GM12891 (cell line): ENCODE measurements around the gene PRRT4.

Experiments
- DNase-seq: peaks from one replicate; pipeline ENCODE4 v3.0.0; 2011; ENCODE audit warnings: low spot score; ENCODE audit not compliant: insufficient read length
- FAIRE-seq: peaks from 2 replicates; lab custom pipeline; 2011; peaks lifted over from hg19 to GRCh38; lab: Jason Lieb, UNC
- PAX5 ChIP-seq: IDR thresholded peaks from 2 replicates; pipeline ENCODE4 v1.6.1; 2011; ENCODE audit warnings: low read length, moderate library complexity, mild to moderate bottlenecking; ENCODE audit not compliant: insufficient read depth, severe bottlenecking
- POLR2A ChIP-seq: IDR thresholded peaks from 2 replicates; pipeline ENCODE4 v1.6.1; 2011; ENCODE audit warnings: low read depth, low read length, control low read depth
- POLR2AphosphoS5 ChIP-seq: IDR thresholded peaks from 2 replicates; pipeline ENCODE4 v1.6.1; 2011; ENCODE audit warnings: low read depth, low read length, control low read depth
- POU2F2 ChIP-seq: IDR thresholded peaks from 2 replicates; pipeline ENCODE4 v1.6.1; 2011; ENCODE audit warnings: low read depth, mild to moderate bottlenecking, control low read depth, low read length, moderate library complexity
- SPI1 ChIP-seq: IDR thresholded peaks from 2 replicates; pipeline ENCODE4 v1.6.1; 2011; ENCODE audit warnings: low read depth, low read length, control low read depth
- TAF1 ChIP-seq: IDR thresholded peaks from 2 replicates; pipeline ENCODE4 v1.6.1; 2011; ENCODE audit warnings: low read depth, low read length, control low read depth

PRRT4 gene

DNA sequence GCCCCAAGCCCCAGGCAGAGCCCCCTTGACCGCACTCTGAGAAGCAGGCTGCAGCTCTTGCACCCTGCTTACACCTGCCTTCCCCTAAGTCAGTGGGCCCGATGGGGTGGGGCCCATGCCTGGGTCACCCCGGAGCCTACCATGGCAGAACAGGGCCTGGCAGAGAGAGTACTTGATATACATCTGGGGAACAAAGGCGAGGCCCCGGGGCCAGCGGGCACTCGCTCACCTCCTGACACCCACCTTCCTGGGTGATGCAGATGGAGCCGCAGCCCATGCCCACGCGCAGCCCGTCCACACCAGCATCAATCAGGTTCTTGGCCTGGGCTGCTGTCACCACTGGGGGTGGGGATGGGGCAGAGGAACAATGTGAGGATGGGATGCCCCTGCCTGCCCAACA, 34.9 kb upstream of the PRRT4 start:
- TF ChIP-seq SPI1, result no peak
- no peak for TF ChIP-seq POLR2AphosphoS5
- TF ChIP-seq TAF1, result no peak
- TF ChIP-seq POU2F2, result no peak
- no peak for TF ChIP-seq PAX5
- TF ChIP-seq POLR2A, result no peak
- FAIRE-seq, result no peak
- no peak for DNase-seq

DNA sequence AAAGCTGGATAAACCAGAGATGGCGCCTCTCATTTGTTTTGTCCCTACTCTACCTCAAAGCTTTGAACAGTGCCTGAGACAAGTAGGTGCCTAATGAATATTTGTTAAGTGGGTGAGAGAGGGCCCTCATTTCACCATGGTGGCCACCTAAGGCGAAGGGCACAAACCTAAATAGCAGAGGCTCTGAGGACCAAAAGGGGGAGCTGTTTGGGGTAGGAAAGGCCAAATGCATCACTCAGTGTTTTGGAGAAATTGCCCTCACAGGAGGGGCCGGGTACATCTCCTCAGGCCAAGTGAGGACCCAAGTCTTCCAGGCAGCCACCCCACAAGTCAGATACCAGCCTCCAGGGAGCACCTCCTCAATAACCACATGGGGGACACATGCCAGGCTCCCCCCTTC, 34.3 kb upstream of the PRRT4 start:
- no peak for FAIRE-seq
- no peak for TF ChIP-seq POU2F2
- no peak for TF ChIP-seq TAF1
- no peak for TF ChIP-seq PAX5
- TF ChIP-seq POLR2AphosphoS5, result no peak
- no peak for TF ChIP-seq SPI1
- no peak for TF ChIP-seq POLR2A
- no peak for DNase-seq

DNA sequence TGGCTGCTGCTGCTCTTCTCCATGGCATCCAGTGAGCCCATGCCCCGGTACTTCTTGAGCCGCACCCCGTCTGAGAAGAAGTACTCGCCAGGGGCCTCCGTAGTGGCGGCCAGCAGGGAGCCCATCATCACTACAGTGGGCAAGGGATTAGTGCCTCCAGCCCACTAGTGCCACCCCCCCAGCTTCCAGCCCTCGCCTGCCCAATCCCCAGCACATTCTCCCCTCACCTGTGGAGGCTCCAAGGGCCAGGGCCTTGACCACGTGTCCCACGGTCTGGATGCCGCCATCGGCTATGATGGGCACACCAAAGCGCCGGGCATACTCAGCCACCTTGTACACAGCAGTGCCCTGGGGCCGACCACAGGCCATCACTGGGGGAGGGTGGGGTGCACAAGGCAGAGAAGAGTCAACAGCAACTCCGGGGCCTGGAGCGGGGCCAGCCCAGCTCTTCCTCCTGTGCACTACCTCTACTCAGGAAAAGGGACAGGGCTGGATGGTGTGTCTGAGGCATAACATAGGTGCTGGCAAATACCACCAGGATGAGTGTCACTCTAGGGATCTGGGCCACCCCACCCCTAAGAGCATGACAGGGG, 33.5 kb upstream of the PRRT4 start:
- TF ChIP-seq POLR2AphosphoS5, result no peak
- TF ChIP-seq TAF1, result no peak
- TF ChIP-seq SPI1, result no peak
- no peak for TF ChIP-seq PAX5
- no peak for TF ChIP-seq POLR2A
- no peak for TF ChIP-seq POU2F2
- FAIRE-seq (no peak), DNase-seq (no peak)

DNA sequence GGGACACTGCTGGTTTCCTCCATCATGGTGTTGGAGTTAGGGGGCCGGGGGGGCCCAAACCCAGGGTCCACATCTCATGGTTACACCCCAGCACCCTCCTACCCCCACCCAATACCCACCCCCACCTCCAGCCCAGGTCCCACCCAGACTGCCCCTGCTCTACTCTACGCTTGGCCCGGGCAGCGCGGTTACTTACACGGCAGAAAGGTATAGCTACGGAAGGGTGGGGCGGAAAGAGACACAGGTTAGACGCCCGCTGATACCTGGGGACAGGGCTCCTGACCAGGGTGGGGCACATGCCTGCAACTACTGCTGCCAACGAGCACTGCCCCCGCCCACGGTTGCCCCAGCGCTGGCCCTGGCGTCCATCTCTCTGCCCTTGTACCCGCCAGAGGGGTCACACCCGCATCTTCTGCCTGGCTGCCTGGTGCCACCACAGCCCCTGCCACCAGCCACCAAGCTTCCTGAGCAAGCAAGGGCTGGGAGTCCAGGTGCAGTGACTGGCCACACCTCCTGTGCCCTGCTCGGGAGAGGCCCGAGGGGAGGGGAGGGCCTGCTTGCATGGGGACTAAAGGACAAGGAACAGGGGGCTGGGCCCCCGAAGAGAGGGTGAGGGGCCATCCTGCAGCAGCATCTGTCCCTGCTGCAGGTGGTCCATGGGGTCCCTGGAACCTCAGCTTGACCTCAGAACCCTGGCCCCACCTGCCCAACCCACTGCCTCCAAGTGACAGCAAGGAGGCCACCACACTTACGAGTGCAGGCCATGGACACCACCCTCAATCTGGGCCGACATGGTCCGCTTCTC, 32.2 kb upstream of the PRRT4 start:
- TF ChIP-seq POLR2A (no peak), TAF1 (no peak)
- no peak for FAIRE-seq
- no peak for DNase-seq

DNA sequence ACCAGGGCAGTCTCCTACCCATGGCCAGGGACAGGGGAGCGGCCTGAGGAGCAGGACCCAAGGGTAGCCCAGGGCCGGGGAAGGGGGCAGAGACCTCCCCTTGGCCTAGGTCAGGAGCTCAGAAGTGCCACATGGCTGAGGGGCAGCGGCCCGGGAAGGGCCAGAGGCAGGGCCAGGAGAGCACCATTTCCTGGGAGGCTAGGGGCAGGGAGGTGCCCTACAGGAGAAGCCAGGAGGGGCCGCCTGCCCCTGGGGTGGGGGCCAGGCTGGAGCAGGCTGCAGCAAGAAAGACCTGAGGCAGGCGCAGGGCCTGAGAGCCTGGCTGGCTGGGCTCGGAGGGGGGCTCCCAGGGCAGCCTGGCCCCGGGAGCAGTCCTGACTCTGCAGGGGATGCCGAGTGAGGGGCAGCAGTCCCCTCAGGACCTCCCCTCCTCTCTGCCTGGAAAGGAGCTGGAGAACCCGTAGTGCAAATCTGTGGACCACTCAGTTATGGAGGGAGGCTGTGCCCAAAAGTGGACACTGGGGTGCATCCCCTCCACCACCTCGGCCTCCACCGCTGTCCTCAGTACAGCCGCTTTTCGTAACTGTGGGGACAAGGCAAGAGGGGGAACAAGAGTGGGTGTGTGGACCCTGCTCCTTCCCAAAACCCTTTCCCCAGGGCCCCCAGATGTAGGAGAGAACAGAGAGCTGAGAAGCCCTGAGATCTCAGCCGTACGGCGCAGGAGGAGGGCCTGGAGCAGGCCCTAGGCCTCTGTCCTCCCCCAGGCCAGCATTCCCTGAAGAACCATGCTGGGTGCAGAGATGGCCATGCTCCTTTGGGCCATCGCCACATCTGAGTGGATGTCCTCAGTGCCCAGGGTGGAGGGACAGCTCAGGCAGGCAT, 31.2 kb upstream of the PRRT4 start:
- no peak for FAIRE-seq
- no peak for DNase-seq
- TF ChIP-seq POU2F2 (no peak), POLR2A (no peak)

DNA sequence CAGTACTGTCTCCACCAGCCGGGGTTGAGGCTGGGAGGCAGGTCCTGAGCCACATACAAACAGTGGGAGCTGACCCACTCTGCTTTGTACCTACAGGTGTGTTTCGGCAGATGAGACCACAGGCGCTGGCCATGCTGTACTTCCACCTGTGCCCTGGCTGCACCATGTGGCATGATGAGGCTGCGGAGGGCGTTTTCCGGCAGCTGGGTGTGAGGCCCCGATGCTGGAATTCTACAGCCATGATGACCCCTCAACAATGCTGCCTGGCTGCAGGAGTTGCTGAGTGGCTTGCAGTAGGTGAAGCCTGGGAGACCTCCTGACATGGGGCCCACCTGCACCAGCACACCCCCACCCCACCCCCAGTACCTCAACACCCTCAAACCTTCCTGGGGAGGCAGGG, 30.3 kb upstream of the PRRT4 start:
- DNase-seq, result no peak
- no peak for TF ChIP-seq POLR2A
- no peak for FAIRE-seq

DNA sequence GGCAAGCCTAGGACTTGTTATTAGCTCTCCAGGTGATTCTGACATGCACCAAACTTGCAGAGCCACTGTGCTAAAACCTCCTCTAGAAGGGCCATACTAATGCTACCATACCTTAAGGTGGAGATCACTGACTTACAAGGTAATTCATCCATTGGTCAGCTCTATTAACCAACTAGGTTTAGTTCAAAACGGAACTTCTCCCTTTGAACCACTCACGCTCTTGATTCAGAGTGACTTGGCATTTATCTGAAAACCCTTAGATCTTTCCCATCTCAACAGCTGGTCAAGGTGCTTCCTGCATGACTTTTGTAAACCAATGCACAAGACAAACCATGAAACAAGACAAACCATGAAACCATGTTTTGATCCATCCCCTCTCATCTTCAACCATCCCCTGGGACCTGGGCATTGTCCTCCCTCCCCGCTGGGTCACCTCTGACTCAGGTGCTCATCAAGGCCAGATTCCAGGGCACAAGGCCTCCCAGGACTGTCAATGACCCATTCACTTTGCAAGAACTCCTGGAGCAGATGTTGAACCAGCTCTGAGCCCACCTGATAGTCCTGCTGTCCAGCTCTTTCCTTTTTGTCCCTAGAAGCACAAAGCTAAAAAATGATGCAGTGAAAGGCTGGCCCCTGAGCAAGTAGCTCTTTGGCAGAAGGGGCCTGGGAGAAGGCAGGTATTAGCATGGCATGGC, 29.5 kb upstream of the PRRT4 start:
- peak; percentile 1; the same call in 1 of the 2 replicates for TF ChIP-seq POLR2AphosphoS5
- no peak for TF ChIP-seq POU2F2
- FAIRE-seq (no peak), DNase-seq (no peak)

DNA sequence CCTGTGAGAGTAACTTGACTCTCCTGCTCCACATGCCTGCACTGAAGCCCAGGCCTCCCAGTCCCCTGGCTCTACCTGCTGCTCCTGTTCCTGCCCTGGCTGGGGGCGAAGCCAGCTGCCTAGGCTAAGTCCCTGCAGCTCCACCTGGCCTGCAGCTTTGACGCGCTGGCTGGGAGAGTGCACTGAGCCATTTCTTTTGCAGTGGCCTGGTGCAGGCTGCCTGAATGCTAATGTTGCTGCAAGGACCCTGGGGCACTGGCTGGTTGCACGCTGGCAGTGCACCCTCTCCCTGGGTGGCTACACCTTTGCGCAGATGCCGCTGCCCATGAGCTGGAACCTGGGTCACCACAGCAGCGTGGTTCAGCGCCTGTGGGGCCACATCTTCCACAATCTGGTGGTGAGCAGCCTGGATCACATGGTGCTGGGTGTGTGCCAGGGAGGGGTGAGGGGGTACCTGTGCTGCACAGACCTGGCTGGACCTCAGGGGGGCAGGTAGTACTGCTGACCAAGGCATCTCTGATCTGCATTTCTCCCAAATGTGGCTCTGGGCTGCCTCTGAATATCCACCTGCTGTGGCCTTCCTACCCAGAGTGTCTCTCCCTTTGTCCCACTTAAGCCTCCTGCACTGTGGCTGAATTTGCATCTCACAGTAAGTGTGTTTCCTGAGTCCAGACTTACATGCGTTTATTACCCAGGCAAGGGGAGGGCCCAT, 28.3 kb upstream of the PRRT4 start:
- DNase-seq (no peak), FAIRE-seq (no peak)
- TF ChIP-seq POLR2A (no peak), PAX5 (no peak), POLR2AphosphoS5 (no peak), POU2F2 (no peak), SPI1 (no peak), TAF1 (no peak)

DNA sequence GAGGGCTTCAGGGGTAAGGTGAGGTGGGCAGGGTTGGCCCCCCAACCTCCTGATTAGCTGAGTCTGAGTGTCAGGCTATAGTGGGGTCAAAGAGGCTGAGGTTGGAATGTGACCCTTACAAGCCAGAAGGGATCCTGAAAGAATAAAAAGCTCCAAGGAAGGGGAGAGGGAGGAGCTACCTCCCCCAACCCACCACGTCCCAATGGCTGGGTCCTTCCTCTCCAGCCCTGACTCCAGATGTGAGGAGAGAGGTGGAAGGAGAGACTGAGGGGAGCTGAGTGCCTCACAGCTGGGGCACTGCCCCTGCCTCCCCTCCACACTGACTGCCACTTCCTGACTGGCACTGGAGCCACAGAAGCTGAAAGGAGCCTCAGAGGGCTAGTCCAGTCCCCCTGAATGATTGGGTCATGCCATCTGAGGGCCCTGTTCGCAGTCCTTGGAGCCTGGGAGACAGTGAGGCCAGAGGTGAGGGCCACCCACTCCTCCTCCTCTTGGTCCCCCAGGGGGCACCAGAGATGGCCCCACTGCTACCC, 27.7 kb upstream of the PRRT4 start:
- FAIRE-seq (no peak), DNase-seq (no peak)
- TF ChIP-seq SPI1 (no peak), TAF1 (no peak), POLR2A (no peak), PAX5 (no peak), POU2F2 (no peak), POLR2AphosphoS5 (no peak)
